ENCODE measurements around the gene PIWIL1.

PIWIL1 gene

DNA sequence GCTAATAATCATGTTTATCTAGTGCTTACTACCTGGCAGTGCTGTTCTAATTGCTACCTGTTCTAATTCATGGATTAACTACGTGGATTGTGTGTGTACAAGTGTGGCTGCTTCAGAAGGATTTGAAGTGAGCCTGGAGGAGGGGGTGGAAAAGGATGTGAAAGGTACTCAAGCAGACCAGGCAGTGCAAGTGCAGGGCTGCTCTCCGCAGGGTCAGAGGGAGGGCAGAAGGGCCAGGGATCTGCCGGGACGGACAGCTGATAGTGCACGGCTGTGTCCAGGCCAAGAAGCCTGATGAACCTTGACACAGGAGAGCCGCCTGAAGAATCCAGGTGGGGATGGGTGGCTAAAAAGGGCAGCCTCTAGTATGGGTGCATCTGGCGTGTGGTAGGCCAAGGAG, 28.5 kb downstream of the PIWIL1 start:
- no peak overlapping the region for H3K4me3 ChIP-seq (ENCODE audit: low read depth, low read length)
- DNase-seq (ENCODE audit: low read depth): no peak
- TF ChIP-seq, protein P1, sequence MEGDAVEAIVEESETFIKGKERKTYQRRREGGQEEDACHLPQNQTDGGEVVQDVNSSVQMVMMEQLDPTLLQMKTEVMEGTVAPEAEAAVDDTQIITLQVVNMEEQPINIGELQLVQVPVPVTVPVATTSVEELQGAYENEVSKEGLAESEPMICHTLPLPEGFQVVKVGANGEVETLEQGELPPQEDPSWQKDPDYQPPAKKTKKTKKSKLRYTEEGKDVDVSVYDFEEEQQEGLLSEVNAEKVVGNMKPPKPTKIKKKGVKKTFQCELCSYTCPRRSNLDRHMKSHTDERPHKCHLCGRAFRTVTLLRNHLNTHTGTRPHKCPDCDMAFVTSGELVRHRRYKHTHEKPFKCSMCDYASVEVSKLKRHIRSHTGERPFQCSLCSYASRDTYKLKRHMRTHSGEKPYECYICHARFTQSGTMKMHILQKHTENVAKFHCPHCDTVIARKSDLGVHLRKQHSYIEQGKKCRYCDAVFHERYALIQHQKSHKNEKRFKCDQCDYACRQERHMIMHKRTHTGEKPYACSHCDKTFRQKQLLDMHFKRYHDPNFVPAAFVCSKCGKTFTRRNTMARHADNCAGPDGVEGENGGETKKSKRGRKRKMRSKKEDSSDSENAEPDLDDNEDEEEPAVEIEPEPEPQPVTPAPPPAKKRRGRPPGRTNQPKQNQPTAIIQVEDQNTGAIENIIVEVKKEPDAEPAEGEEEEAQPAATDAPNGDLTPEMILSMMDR (IDR thresholded peaks at IDR 0.05; ENCODE audit: low read depth, low read length, missing control alignments): no peak
- in situ Hi-C loops (cut with HindIII; ENCODE audit: low sequenced_read_pairs): no loop called here

DNA sequence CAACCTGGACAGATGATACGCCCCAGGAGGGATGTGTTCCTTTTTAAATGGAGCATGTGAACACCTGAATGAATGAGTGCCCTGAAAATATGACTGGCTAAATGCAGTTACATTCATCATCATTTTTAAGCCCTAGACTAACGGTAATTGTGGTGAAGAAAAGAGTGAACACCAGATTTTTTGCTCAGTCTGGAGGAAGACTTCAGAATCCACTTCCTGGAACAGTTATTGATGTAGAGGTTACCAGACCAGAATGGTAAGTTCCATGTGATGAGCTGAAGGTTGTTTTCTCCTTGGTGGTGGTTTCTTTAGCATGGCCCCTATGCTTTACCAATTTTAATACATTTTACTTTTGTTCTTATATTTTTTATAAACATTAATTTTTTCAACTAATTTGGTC, 29.3 kb downstream of the PIWIL1 start:
- TF ChIP-seq, protein P1 (IDR thresholded peaks at IDR 0.05; ENCODE audit: low read depth, low read length, missing control alignments): no peak
- no peak overlapping the region for H3K4me3 ChIP-seq (ENCODE audit: low read depth, low read length)
- no peak for DNase-seq (ENCODE audit: low read depth)
- in situ Hi-C loops (cut with HindIII; ENCODE audit: low sequenced_read_pairs): no loop called here

GRCh38 chr12:130367523-130367922, 29.8 kb downstream of the PIWIL1 start:
- no peak for DNase-seq (ENCODE audit: low read depth)
- TF ChIP-seq, protein P1 (IDR thresholded peaks at IDR 0.05; ENCODE audit: low read depth, low read length, missing control alignments): no peak
- in situ Hi-C loops (cut with HindIII; ENCODE audit: low sequenced_read_pairs): no loop called here
- no peak overlapping the region for H3K4me3 ChIP-seq (ENCODE audit: low read depth, low read length)

- no peak overlapping the region for H3K4me3 ChIP-seq (ENCODE audit: low read depth, low read length)
- TF ChIP-seq, protein P1 (IDR thresholded peaks at IDR 0.05; ENCODE audit: low read depth, low read length, missing control alignments): no peak
- DNase-seq (ENCODE audit: low read depth): no peak
- in situ Hi-C loops (cut with HindIII; ENCODE audit: low sequenced_read_pairs): no loop called here
These were observed 32.1 kb downstream of the PIWIL1 start for GRCh38 chr12:130369816-130370215.

- in situ Hi-C loops (cut with HindIII; ENCODE audit: low sequenced_read_pairs): no loop called here
- no peak for DNase-seq (ENCODE audit: low read depth)
- TF ChIP-seq, protein P1 (IDR thresholded peaks at IDR 0.05; ENCODE audit: low read depth, low read length, missing control alignments): no peak
- H3K4me3 ChIP-seq (ENCODE audit: low read depth, low read length): no peak overlapping the region
These were observed 33.6 kb downstream of the PIWIL1 start for GRCh38 chr12:130371296-130371695.

GRCh38 chr12:130372936-130373335, 35.2 kb downstream of the PIWIL1 start:
- TF ChIP-seq, protein P1 (IDR thresholded peaks at IDR 0.05; ENCODE audit: low read depth, low read length, missing control alignments): no peak
- H3K4me3 ChIP-seq (ENCODE audit: low read depth, low read length): no peak overlapping the region
- DNase-seq (ENCODE audit: low read depth): no peak
- in situ Hi-C loops (cut with HindIII; ENCODE audit: low sequenced_read_pairs): no loop called here

- no peak overlapping the region for H3K4me3 ChIP-seq (ENCODE audit: low read depth, low read length)
- in situ Hi-C loops (cut with HindIII; ENCODE audit: low sequenced_read_pairs): no loop called here
- TF ChIP-seq, protein P1 (IDR thresholded peaks at IDR 0.05; ENCODE audit: low read depth, low read length, missing control alignments): no peak
- DNase-seq (ENCODE audit: low read depth): no peak
These were observed 36.4 kb downstream of the PIWIL1 start for GRCh38 chr12:130374083-130374482.
